Loucy (cell line): ENCODE measurements around the gene GDPD2.

Experiments
- EZH2phosphoT487 ChIP-seq: fragments of 200-600 bp; IDR thresholded peaks from 2 replicates; pipeline ENCODE4 v1.6.1; 2018; ENCODE audit warnings: antibody characterized with exemption, mild to moderate bottlenecking, moderate library complexity, borderline replicate concordance
- TF ChIP-seq, protein P1 (sequence below): fragments of 200-600 bp; sonication (generic); conservative IDR thresholded peaks from 2 replicates; pipeline ENCODE4 v1.5.1; 2014; ENCODE audit warnings: mild to moderate bottlenecking, antibody characterized with exemption, low read length

GRCh38 chrX:70444326-70444945, 21.3 kb downstream of the GDPD2 start, which contains the start of gene DLG3:
- TF ChIP-seq, protein P1, sequence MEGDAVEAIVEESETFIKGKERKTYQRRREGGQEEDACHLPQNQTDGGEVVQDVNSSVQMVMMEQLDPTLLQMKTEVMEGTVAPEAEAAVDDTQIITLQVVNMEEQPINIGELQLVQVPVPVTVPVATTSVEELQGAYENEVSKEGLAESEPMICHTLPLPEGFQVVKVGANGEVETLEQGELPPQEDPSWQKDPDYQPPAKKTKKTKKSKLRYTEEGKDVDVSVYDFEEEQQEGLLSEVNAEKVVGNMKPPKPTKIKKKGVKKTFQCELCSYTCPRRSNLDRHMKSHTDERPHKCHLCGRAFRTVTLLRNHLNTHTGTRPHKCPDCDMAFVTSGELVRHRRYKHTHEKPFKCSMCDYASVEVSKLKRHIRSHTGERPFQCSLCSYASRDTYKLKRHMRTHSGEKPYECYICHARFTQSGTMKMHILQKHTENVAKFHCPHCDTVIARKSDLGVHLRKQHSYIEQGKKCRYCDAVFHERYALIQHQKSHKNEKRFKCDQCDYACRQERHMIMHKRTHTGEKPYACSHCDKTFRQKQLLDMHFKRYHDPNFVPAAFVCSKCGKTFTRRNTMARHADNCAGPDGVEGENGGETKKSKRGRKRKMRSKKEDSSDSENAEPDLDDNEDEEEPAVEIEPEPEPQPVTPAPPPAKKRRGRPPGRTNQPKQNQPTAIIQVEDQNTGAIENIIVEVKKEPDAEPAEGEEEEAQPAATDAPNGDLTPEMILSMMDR: no peak
- no peak for TF ChIP-seq EZH2phosphoT487
